ENCODE data around the gene KCP. TPM values are rescaled to one million over a fixed set of nuclear protein-coding genes. Genes with fewer than 3 reads are reported as not detected.

The KCP gene
- total RNA-seq, 1 experiment from 2014 or later: 5.3 TPM

- no peak overlapping the region for H4K5ac ChIP-seq (ENCODE audit: insufficient read length, low read depth, low read length)
- no peak overlapping the region for H4K8ac ChIP-seq (replicated peaks; ENCODE audit: insufficient read length, low read depth, low read length)
- no peak overlapping the region for H2BK5ac ChIP-seq (ENCODE audit: insufficient read length, low read length)
- no peak for TF ChIP-seq CTCF (conservative IDR thresholded peaks at IDR 0.05)
- peaks cover 5% of the 10 kb centered on the region; the same call in 1 of the 2 replicates for H3K4me1 ChIP-seq (ENCODE audit: insufficient read depth, low read length)
- no peak overlapping the region for H3K18ac ChIP-seq (ENCODE audit: insufficient read length, low read depth, low read length)
- no peak overlapping the region for H4K91ac ChIP-seq (ENCODE audit: insufficient read length, low read depth, low read length)
- H2BK15ac ChIP-seq (ENCODE audit: low read depth, low read length): no peak overlapping the region
- no peak overlapping the region for H3K4me2 ChIP-seq (ENCODE audit: insufficient read depth, insufficient read length, low read length)
- no peak overlapping the region for H3K56ac ChIP-seq (ENCODE audit: insufficient read length, low read depth, low read length)
- H3K9me3 ChIP-seq (ENCODE audit: control insufficient read depth, low read depth, low read length): no peaks in the 10 kb centered on the region
- no peak overlapping the region for H3K4ac ChIP-seq (ENCODE audit: low read depth, low read length)
- peaks cover 3% of the 10 kb centered on the region; the same call in 1 of the 2 replicates for H3K27me3 Mint-ChIP-seq (ENCODE audit: low read depth)
- H4K20me1 ChIP-seq (ENCODE audit: control insufficient read depth, insufficient read depth, insufficient read length): no peaks in the 10 kb centered on the region
- no peak overlapping the region for H3K14ac ChIP-seq (ENCODE audit: insufficient read depth, low read length)
- H3K4me3 Mint-ChIP-seq: no peak overlapping the region
- no CpG with 5 or more reads among the region's 16 CpGs for WGBS (ENCODE audit: extremely low coverage, insufficient read length, low lambda C conversion rate)
- H2AFZ ChIP-seq (ENCODE audit: low read length): no peak overlapping the region
- H3K4me1 Mint-ChIP-seq: peaks cover 12 to 33% of the 10 kb centered on the region in 2 experiments
- H3K79me2 ChIP-seq (ENCODE audit: insufficient read depth, low read length): no peaks in the 10 kb centered on the region
- H3K27ac Mint-ChIP-seq: no peak overlapping the region
- no peak overlapping the region for H2AK5ac ChIP-seq (ENCODE audit: insufficient read length, low read length)
- no peak overlapping the region for H2BK12ac ChIP-seq (ENCODE audit: insufficient read length, low read depth, low read length)
- no peak overlapping the region for H2BK20ac ChIP-seq (ENCODE audit: low read depth, low read length, poor library complexity, severe bottlenecking)
- DNase-seq: no peak
- no peak overlapping the region for H2BK120ac ChIP-seq (ENCODE audit: low read depth, low read length, poor library complexity, severe bottlenecking)
- H3T11ph ChIP-seq (ENCODE audit: low read length): no peak overlapping the region
- peaks cover 0 to 6% (median 0%) of the 10 kb centered on the region in 3 experiments; a peak in 2 of 7 replicates for H3K36me3 Mint-ChIP-seq (ENCODE audit: insufficient read depth in 1 of 3, low read depth in 3 of 3)
- no peak overlapping the region for H3K9ac ChIP-seq (ENCODE audit: extremely low read depth, insufficient read length, low read length)
- 0 out of 2 replicates have a peak, but pooled peaks cover 1% of the 10 kb centered on the region for H3K27me3 ChIP-seq (ENCODE audit: insufficient read depth, low read length)
- H3K23me2 ChIP-seq (ENCODE audit: insufficient read length, low read depth, low read length, poor library complexity, severe bottlenecking): peaks cover 4% of the 10 kb centered on the region
- H3K9me3 Mint-ChIP-seq: no peaks in the 10 kb centered on the region
- no peak overlapping the region for H3K27ac ChIP-seq (ENCODE audit: insufficient read length, low read depth, low read length)
- no peaks in the 10 kb centered on the region for H3K79me1 ChIP-seq (ENCODE audit: insufficient read depth, low read depth, low read length, poor library complexity, severe bottlenecking)
- H3K23ac ChIP-seq (ENCODE audit: insufficient read length, low read depth, low read length): no peak overlapping the region
Measured at GRCh38 chr7:128837521-128837921, 73.0 kb downstream of the KCP start.
